GM23338 (cell line): ENCODE measurements around the gene CGB1. TPM values are rescaled to one million over a fixed set of nuclear protein-coding genes. Genes with fewer than 3 reads are reported as not detected.

Source experiments
- ATAC-seq: fragments of 200-7000 bp; cut with Tn5 transposase; 3 replicates; pipeline ENCODE4 v1.9.1; 2020
- DNase-seq: peaks from one replicate; pipeline ENCODE4 v3.0.0-alpha.2; 2015; ENCODE audit warnings: low spot score
- H2AFZ ChIP-seq: fragments of 200-600 bp; sonication (generic); 2 replicates; pipeline ENCODE4 v1.8.0; 2016; ENCODE audit warnings: antibody characterized with exemption, mild to moderate bottlenecking, moderate library complexity
- H3F3A ChIP-seq: fragments of 200-600 bp; sonication (generic); replicated peaks from 2 replicates; pipeline ENCODE4 v1.8.0; 2017; ENCODE audit warnings: antibody characterized with exemption, mixed run types, low read depth
- H3K27ac ChIP-seq: fragments of 200-600 bp; sonication (generic); 2 replicates; pipeline ENCODE4 v1.6.1; 2016; ENCODE audit warnings: low read depth
- H3K27me3 ChIP-seq: fragments of 200-600 bp; sonication (generic); 2 replicates; pipeline ENCODE4 v1.8.0; 2016; ENCODE audit warnings: mild to moderate bottlenecking, mixed run types, moderate library complexity; ENCODE audit not compliant: insufficient read depth
- H3K36me3 ChIP-seq: fragments of 200-600 bp; sonication (generic); 2 replicates; pipeline ENCODE4 v1.8.0; 2016; ENCODE audit warnings: mild to moderate bottlenecking; ENCODE audit not compliant: insufficient read depth
- H3K4me1 ChIP-seq: fragments of 200-600 bp; sonication (generic); 2 replicates; pipeline ENCODE4 v1.8.0; 2016; ENCODE audit warnings: mild to moderate bottlenecking, moderate library complexity; ENCODE audit not compliant: insufficient read depth
- H3K4me2 ChIP-seq: fragments of 200-600 bp; sonication (generic); 2 replicates; pipeline ENCODE4 v1.7.1; 2017; ENCODE audit warnings: mixed run types
- H3K4me3 ChIP-seq: fragments of 200-600 bp; sonication (generic); 2 replicates; pipeline ENCODE4 v1.6.1; 2016; ENCODE audit warnings: mixed run types
- H3K79me2 ChIP-seq: fragments of 200-600 bp; sonication (generic); replicated peaks from 2 replicates; pipeline ENCODE4 v1.8.0; 2017; ENCODE audit warnings: mild to moderate bottlenecking; ENCODE audit not compliant: insufficient read depth
- H3K9me2 ChIP-seq: fragments of 200-600 bp; sonication (generic); 2 replicates; pipeline ENCODE4 v1.8.0; 2017; ENCODE audit not compliant: insufficient read depth
- H4K20me1 ChIP-seq: fragments of 200-600 bp; sonication (generic); replicated peaks from 2 replicates; pipeline ENCODE4 v1.8.0; 2017; ENCODE audit warnings: mild to moderate bottlenecking; ENCODE audit not compliant: insufficient read depth
- H3K27ac Mint-ChIP-seq: 2 replicates; pipeline ENCODE4 v1.8.0; 2020; ENCODE audit warnings: inconsistent platforms, mild to moderate bottlenecking, moderate library complexity, mixed read lengths
- H3K27me3 Mint-ChIP-seq: 3 replicates; pipeline ENCODE4 v1.8.0; 2022; ENCODE audit warnings: low read depth, mild to moderate bottlenecking, moderate library complexity, mixed read lengths, inconsistent platforms; ENCODE audit not compliant: insufficient read depth, poor library complexity
- H3K36me3 Mint-ChIP-seq: 3 replicates; pipeline ENCODE4 v1.8.0; 2021; ENCODE audit warnings: low read depth, mild to moderate bottlenecking, inconsistent platforms, moderate library complexity, mixed read lengths
- H3K4me1 Mint-ChIP-seq: 3 replicates; pipeline ENCODE4 v1.8.0; 2020; ENCODE audit warnings: mild to moderate bottlenecking, inconsistent platforms, mixed read lengths
- H3K4me3 Mint-ChIP-seq: 3 replicates; pipeline ENCODE4 v1.8.0; 2021; ENCODE audit warnings: moderate library complexity, mild to moderate bottlenecking, inconsistent platforms, mixed read lengths
- H3K9me3 Mint-ChIP-seq: 3 replicates; pipeline ENCODE4 v1.8.0; 2020; ENCODE audit warnings: moderate library complexity, mild to moderate bottlenecking, inconsistent platforms, mixed read lengths
- CREB1 ChIP-seq: fragments of 250-450 bp; sonication (Bioruptor Pico); IDR thresholded peaks from 2 replicates; pipeline ENCODE4 v1.5.0; 2020; ENCODE audit warnings: low read depth, mild to moderate bottlenecking, moderate library complexity
- ETS1 ChIP-seq: IDR thresholded peaks from 2 replicates; pipeline ENCODE4 v1.6.1; 2016; ENCODE audit warnings: antibody characterized with exemption
- EZH2 ChIP-seq: fragments of 200-600 bp; sonication (generic); IDR thresholded peaks from one replicate; pipeline ENCODE4 v1.8.0; 2017; ENCODE audit warnings: antibody characterized with exemption, mild to moderate bottlenecking, low read depth; ENCODE audit not compliant: unreplicated experiment
- EZH2phosphoT487 ChIP-seq: fragments of 200-600 bp; sonication (generic); IDR thresholded peaks from one replicate; pipeline ENCODE4 v1.8.1; 2018; ENCODE audit warnings: antibody characterized with exemption; ENCODE audit not compliant: unreplicated experiment
- JUNB ChIP-seq: IDR thresholded peaks from one replicate; pipeline ENCODE4 v1.6.1; 2016; ENCODE audit warnings: antibody characterized with exemption; ENCODE audit not compliant: unreplicated experiment
- NANOG ChIP-seq: IDR thresholded peaks from 2 replicates; pipeline ENCODE4 v1.6.1; 2016; ENCODE audit warnings: antibody characterized with exemption, borderline replicate concordance
- POLR2AphosphoS5 ChIP-seq: IDR thresholded peaks from 2 replicates; pipeline ENCODE4 v1.6.1; 2016; ENCODE audit warnings: antibody characterized with exemption, low read depth
- REST ChIP-seq: IDR thresholded peaks from one replicate; pipeline ENCODE4 v1.6.1; 2018; ENCODE audit warnings: antibody characterized with exemption; ENCODE audit not compliant: unreplicated experiment
- STAT1 ChIP-seq: IDR thresholded peaks from one replicate; pipeline ENCODE4 v1.6.1; 2016; ENCODE audit warnings: antibody characterized with exemption; ENCODE audit not compliant: unreplicated experiment
- ZNF114 ChIP-seq: fragments of 250-450 bp; sonication (Bioruptor Pico); IDR thresholded peaks from 2 replicates; pipeline ENCODE4 v1.5.0; 2020; ENCODE audit warnings: mild to moderate bottlenecking, moderate library complexity
- ZNF331 ChIP-seq: fragments of 250-450 bp; sonication (Bioruptor Pico); IDR thresholded peaks from 2 replicates; pipeline ENCODE4 v1.5.0; 2020; ENCODE audit warnings: low read depth, mild to moderate bottlenecking, moderate library complexity
- polyA plus RNA-seq: library from polyadenylated mRNA; unstranded; fragments of >200 nt; fragmentation: Nextera tagmentation; extraction: Ambion mirVana; gene quantifications from 2 replicates; pipeline ENCODE4 v1.2.1, GENCODE V29; 2016
- total RNA-seq: library from RNA; depleted of rRNA; stranded (reverse); fragments of >200 nt; shearing (Covaris generic); gene quantifications from 2 replicates; pipeline ENCODE4 v1.2.3, GENCODE V29; 2014
- TF ChIP-seq, protein P1 (sequence below): fragments of 250-450 bp; sonication (Bioruptor Pico); IDR thresholded peaks from 2 replicates; pipeline ENCODE4 v1.5.0; 2020; ENCODE audit warnings: mild to moderate bottlenecking, moderate library complexity
- TF ChIP-seq, protein P2 (sequence below), 2 experiments: fragments of 200-600 bp in 1 of 2; sonication (generic) in 1 of 2; conservative IDR thresholded peaks; 2 replicates each; pipeline versions ENCODE4 v1.5.1 to v1.6.1; 2016 to 2017; ENCODE audit warnings: antibody characterized with exemption in 2 of 2, low read depth in 2 of 2, mild to moderate bottlenecking in 2 of 2, moderate library complexity in 1 of 2

CGB1 gene
- total and polyA plus RNA-seq, 2 experiments from 2014 or later, result 0.52 TPM; not detected in 1

GRCh38 chr19:49081273-49081672 lies 44.6 kb upstream of the CGB1 start:
- Histone ChIP-seq H3K4me3 (no peak overlapping the region), H3K36me3 (no peaks in the 10 kb centered on the region), H3K4me1 (peaks cover 8% of the 10 kb centered on the region), H3F3A (peaks cover 6% of the 10 kb centered on the region; the same call in 1 of the 2 replicates), H3K9me2 (no peaks in the 10 kb centered on the region), H3K79me2 (peaks cover 8% of the 10 kb centered on the region), H3K27ac (no peak overlapping the region), H3K4me2 (no peak overlapping the region), H2AFZ (no peak overlapping the region), H4K20me1 (peaks cover 3% of the 10 kb centered on the region; the same call in 1 of the 2 replicates), H3K27me3 (0 out of 2 replicates have a peak, but pooled peaks cover 3% of the 10 kb centered on the region)
- Mint-ChIP-seq H3K9me3 (peaks cover 3% of the 10 kb centered on the region; the same call in 2 of the 3 replicates), H3K27me3 (peaks cover 13% of the 10 kb centered on the region), H3K4me3 (no peak overlapping the region), H3K27ac (no peak overlapping the region), H3K36me3 (peaks cover 5% of the 10 kb centered on the region), H3K4me1 (peaks cover 7% of the 10 kb centered on the region)
- ATAC-seq (no peak), DNase-seq (no peak)
- no peak for TF ChIP-seq ZNF114 (CRISPR knock-in tag)
- TF ChIP-seq ETS1, result no peak
- TF ChIP-seq, protein P1, sequence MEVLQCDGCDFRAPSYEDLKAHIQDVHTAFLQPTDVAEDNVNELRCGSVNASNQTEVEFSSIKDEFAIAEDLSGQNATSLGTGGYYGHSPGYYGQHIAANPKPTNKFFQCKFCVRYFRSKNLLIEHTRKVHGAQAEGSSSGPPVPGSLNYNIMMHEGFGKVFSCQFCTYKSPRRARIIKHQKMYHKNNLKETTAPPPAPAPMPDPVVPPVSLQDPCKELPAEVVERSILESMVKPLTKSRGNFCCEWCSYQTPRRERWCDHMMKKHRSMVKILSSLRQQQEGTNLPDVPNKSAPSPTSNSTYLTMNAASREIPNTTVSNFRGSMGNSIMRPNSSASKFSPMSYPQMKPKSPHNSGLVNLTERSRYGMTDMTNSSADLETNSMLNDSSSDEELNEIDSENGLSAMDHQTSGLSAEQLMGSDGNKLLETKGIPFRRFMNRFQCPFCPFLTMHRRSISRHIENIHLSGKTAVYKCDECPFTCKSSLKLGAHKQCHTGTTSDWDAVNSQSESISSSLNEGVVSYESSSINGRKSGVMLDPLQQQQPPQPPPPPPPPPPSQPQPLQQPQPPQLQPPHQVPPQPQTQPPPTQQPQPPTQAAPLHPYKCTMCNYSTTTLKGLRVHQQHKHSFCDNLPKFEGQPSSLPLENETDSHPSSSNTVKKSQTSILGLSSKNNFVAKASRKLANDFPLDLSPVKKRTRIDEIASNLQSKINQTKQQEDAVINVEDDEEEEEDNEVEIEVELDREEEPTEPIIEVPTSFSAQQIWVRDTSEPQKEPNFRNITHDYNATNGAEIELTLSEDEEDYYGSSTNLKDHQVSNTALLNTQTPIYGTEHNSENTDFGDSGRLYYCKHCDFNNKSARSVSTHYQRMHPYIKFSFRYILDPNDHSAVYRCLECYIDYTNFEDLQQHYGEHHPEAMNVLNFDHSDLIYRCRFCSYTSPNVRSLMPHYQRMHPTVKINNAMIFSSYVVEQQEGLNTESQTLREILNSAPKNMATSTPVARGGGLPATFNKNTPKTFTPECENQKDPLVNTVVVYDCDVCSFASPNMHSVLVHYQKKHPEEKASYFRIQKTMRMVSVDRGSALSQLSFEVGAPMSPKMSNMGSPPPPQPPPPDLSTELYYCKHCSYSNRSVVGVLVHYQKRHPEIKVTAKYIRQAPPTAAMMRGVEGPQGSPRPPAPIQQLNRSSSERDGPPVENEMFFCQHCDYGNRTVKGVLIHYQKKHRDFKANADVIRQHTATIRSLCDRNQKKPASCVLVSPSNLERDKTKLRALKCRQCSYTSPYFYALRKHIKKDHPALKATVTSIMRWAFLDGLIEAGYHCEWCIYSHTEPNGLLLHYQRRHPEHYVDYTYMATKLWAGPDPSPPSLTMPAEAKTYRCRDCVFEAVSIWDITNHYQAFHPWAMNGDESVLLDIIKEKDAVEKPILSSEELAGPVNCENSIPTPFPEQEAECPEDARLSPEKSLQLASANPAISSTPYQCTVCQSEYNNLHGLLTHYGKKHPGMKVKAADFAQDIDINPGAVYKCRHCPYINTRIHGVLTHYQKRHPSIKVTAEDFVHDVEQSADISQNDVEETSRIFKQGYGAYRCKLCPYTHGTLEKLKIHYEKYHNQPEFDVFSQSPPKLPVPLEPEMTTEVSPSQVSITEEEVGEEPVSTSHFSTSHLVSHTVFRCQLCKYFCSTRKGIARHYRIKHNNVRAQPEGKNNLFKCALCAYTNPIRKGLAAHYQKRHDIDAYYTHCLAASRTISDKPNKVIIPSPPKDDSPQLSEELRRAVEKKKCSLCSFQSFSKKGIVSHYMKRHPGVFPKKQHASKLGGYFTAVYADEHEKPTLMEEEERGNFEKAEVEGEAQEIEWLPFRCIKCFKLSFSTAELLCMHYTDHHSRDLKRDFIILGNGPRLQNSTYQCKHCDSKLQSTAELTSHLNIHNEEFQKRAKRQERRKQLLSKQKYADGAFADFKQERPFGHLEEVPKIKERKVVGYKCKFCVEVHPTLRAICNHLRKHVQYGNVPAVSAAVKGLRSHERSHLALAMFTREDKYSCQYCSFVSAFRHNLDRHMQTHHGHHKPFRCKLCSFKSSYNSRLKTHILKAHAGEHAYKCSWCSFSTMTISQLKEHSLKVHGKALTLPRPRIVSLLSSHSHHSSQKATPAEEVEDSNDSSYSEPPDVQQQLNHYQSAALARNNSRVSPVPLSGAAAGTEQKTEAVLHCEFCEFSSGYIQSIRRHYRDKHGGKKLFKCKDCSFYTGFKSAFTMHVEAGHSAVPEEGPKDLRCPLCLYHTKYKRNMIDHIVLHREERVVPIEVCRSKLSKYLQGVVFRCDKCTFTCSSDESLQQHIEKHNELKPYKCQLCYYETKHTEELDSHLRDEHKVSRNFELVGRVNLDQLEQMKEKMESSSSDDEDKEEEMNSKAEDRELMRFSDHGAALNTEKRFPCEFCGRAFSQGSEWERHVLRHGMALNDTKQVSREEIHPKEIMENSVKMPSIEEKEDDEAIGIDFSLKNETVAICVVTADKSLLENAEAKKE (CRISPR knock-in tag), result no peak
- no peak for TF ChIP-seq STAT1
- TF ChIP-seq POLR2AphosphoS5, result no peak
- TF ChIP-seq, protein P2, sequence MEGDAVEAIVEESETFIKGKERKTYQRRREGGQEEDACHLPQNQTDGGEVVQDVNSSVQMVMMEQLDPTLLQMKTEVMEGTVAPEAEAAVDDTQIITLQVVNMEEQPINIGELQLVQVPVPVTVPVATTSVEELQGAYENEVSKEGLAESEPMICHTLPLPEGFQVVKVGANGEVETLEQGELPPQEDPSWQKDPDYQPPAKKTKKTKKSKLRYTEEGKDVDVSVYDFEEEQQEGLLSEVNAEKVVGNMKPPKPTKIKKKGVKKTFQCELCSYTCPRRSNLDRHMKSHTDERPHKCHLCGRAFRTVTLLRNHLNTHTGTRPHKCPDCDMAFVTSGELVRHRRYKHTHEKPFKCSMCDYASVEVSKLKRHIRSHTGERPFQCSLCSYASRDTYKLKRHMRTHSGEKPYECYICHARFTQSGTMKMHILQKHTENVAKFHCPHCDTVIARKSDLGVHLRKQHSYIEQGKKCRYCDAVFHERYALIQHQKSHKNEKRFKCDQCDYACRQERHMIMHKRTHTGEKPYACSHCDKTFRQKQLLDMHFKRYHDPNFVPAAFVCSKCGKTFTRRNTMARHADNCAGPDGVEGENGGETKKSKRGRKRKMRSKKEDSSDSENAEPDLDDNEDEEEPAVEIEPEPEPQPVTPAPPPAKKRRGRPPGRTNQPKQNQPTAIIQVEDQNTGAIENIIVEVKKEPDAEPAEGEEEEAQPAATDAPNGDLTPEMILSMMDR (conservative IDR thresholded peaks at IDR 0.05; ENCODE audit: low read depth in 2 of 2), result no peak
- no peak for TF ChIP-seq JUNB
- TF ChIP-seq NANOG, result no peak
- no peak for TF ChIP-seq EZH2
- TF ChIP-seq CREB1 (CRISPR knock-in tag), result no peak
- TF ChIP-seq REST, result no peak
- TF ChIP-seq ZNF331 (CRISPR knock-in tag), result no peak
- no peak for TF ChIP-seq EZH2phosphoT487
